SU-DHL-6 (cell line): ENCODE results near the gene CMTR1.

Experiments
- EZH2phosphoT487 ChIP-seq: fragments of 200-600 bp; sonication (generic), shearing (Covaris generic); conservative IDR thresholded peaks from 2 replicates; pipeline ENCODE4 v1.6.1; 2018; ENCODE audit warnings: mild to moderate bottlenecking, antibody characterized with exemption, low read length, moderate library complexity, mixed read lengths
- TF ChIP-seq, protein P1 (sequence below): fragments of 200-600 bp; sonication (generic); IDR thresholded peaks from one replicate; pipeline ENCODE4 v1.5.1; 2017; ENCODE audit warnings: antibody characterized with exemption, mild to moderate bottlenecking, low read length, moderate library complexity; ENCODE audit not compliant: insufficient read depth, poor library complexity, severe bottlenecking

DNA sequence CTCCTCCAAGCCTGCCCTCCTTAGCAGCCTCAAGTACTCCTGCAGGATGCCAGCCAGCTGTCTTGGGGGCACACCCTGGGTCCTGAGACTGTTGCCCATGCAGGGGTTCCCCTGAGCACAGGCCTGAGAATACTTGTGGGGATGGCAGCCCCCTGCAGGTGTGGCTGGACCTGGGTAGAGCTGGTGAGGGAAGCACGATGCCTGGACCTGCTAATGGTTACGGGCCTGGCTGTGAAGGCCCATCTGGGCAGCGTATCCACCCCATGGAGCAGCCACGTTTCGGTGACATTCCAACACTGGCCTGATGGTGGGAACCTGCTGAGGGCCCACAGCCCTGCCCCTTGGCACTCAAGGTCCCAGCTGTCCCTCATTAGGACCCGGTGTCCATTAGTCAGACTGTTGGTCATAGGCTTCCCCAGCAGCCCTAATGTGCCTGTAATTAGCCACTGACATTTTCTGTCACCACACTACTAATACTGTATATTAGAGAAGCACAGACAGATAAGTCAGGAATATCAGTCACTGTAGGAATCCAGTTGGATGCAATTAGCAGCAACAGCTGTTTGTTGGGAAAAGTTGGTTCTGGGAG, 46.3 kb downstream of the CMTR1 start:
- TF ChIP-seq, protein P1, sequence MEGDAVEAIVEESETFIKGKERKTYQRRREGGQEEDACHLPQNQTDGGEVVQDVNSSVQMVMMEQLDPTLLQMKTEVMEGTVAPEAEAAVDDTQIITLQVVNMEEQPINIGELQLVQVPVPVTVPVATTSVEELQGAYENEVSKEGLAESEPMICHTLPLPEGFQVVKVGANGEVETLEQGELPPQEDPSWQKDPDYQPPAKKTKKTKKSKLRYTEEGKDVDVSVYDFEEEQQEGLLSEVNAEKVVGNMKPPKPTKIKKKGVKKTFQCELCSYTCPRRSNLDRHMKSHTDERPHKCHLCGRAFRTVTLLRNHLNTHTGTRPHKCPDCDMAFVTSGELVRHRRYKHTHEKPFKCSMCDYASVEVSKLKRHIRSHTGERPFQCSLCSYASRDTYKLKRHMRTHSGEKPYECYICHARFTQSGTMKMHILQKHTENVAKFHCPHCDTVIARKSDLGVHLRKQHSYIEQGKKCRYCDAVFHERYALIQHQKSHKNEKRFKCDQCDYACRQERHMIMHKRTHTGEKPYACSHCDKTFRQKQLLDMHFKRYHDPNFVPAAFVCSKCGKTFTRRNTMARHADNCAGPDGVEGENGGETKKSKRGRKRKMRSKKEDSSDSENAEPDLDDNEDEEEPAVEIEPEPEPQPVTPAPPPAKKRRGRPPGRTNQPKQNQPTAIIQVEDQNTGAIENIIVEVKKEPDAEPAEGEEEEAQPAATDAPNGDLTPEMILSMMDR, result no peak
- TF ChIP-seq EZH2phosphoT487, result no peak
